ENCODE results near the gene ANXA6.

The ANXA6 gene

DNA sequence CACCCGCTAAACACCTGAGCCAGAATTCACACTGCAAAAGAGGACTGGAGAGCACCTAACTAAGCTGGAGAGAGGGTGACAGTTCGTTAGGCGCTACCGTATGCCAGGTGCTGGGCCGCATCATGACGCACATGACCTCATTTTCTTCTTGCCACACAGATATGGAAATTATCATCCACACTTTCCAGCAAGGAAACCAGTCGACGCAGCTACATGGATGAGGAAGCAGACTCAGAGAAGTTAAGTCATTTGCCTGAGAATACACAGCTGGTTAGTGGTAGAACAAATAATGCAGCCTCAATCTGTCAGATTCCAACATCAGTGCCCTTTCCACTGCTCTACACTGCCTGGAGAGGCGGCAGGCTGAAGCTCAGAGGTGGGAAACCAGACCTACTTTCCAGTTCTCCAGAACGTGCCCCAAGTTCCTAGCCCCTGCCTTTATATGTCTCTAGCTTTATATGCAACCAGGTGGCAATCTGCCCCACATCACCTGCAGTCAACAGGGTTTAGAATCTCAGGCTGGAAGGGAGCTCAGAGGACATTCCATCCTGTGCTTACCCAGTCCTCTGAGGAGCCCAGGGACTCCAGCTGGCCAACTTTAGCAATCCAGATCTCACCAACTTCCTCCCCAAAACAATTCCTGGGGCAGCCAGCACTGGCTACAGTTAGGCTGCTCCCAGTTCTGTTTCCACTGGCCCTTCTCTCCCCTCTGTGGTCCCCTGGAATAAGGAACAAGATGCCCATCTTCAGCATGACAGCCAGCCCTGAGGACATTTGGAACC lies 85.5 kb downstream of the ANXA6 start:
- peaks cover 49% of the 10 kb centered on the region for H3K4me1 ChIP-seq (ENCODE audit: low read depth, poor library complexity, severe bottlenecking)
- H3K79me2 ChIP-seq (ENCODE audit: insufficient read depth, low read depth): peaks cover 81% of the 10 kb centered on the region
- H4K20me1 ChIP-seq (ENCODE audit: insufficient read depth): no peaks in the 10 kb centered on the region
- no peak overlapping the region for H3K4me2 ChIP-seq
- H3K27ac ChIP-seq: no peak overlapping the region
- TF ChIP-seq, protein P1, sequence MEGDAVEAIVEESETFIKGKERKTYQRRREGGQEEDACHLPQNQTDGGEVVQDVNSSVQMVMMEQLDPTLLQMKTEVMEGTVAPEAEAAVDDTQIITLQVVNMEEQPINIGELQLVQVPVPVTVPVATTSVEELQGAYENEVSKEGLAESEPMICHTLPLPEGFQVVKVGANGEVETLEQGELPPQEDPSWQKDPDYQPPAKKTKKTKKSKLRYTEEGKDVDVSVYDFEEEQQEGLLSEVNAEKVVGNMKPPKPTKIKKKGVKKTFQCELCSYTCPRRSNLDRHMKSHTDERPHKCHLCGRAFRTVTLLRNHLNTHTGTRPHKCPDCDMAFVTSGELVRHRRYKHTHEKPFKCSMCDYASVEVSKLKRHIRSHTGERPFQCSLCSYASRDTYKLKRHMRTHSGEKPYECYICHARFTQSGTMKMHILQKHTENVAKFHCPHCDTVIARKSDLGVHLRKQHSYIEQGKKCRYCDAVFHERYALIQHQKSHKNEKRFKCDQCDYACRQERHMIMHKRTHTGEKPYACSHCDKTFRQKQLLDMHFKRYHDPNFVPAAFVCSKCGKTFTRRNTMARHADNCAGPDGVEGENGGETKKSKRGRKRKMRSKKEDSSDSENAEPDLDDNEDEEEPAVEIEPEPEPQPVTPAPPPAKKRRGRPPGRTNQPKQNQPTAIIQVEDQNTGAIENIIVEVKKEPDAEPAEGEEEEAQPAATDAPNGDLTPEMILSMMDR (conservative IDR thresholded peaks at IDR 0.05; ENCODE audit: low read depth, low read length): no peak
- H3K36me3 ChIP-seq (ENCODE audit: insufficient read depth): no peaks in the 10 kb centered on the region
- no peak overlapping the region for H3K4me3 ChIP-seq (IDR thresholded peaks at IDR 0.05; ENCODE audit: insufficient read depth, low read depth, low read length)
- H3K27me3 ChIP-seq (ENCODE audit: insufficient read depth, low read depth): no peaks in the 10 kb centered on the region
- H3K9ac ChIP-seq: no peak overlapping the region
- no peak overlapping the region for H2AFZ ChIP-seq (ENCODE audit: low read depth)

DNA sequence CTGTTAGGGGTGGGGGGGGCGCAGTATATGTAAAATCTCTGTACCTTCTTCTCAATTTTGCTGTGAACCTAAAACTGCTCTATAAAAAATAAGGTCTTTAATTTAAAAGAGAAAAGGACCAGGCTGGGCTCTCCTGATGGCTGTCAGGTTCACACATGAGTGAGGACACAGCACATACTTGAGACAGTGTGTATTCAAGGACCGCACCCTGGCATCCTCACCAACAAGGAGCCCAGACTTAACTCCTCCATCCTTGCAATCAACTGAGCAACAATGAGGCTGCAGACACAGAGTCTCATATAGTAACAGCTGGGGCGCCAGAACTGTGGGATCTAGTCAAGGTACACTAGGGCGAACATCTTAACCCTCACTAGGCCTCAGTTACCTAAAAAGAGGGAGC lies 86.6 kb downstream of the ANXA6 start:
- H2AFZ ChIP-seq (ENCODE audit: low read depth): no peak overlapping the region
- no peak overlapping the region for H3K4me3 ChIP-seq (IDR thresholded peaks at IDR 0.05; ENCODE audit: insufficient read depth, low read depth, low read length)
- no peaks in the 10 kb centered on the region for H4K20me1 ChIP-seq (ENCODE audit: insufficient read depth)
- H3K4me1 ChIP-seq (ENCODE audit: low read depth, poor library complexity, severe bottlenecking): peaks cover 60% of the 10 kb centered on the region
- H3K9ac ChIP-seq: no peak overlapping the region
- H3K27me3 ChIP-seq (ENCODE audit: insufficient read depth, low read depth): no peaks in the 10 kb centered on the region
- H3K4me2 ChIP-seq: no peak overlapping the region
- H3K36me3 ChIP-seq (ENCODE audit: insufficient read depth): no peaks in the 10 kb centered on the region
- TF ChIP-seq, protein P1 (conservative IDR thresholded peaks at IDR 0.05; ENCODE audit: low read depth, low read length): no peak
- peaks cover 76% of the 10 kb centered on the region for H3K79me2 ChIP-seq (ENCODE audit: insufficient read depth, low read depth)
- H3K27ac ChIP-seq: no peak overlapping the region; the same call in 1 of the 2 replicates

DNA sequence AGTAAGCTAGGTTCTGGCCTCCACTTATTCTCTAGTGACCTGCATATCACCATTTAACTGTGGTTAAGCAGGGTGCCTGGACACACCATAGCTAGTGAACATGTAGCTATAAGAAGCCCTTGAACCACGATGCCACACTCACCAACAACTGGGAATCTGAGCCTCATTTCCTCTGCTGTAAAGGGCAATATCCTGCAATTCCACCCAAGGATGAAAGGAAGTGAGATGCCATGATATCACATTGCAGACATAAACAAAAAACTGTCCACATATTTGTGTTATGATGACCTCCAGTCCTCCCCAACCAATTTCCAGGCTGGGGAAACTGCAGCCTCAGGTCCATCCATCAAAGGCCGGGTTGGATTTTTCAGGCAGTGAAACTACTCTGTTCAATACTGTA lies 87.1 kb downstream of the ANXA6 start:
- Histone ChIP-seq H2AFZ (ENCODE audit: low read depth) (no peak overlapping the region), H3K27me3 (ENCODE audit: insufficient read depth, low read depth) (no peaks in the 10 kb centered on the region), H4K20me1 (ENCODE audit: insufficient read depth) (no peaks in the 10 kb centered on the region), H3K79me2 (ENCODE audit: insufficient read depth, low read depth) (peaks cover 77% of the 10 kb centered on the region), H3K36me3 (ENCODE audit: insufficient read depth) (no peaks in the 10 kb centered on the region), H3K4me3 (IDR thresholded peaks at IDR 0.05; ENCODE audit: insufficient read depth, low read depth, low read length) (no peak overlapping the region), H3K9ac (no peak overlapping the region), H3K27ac (peak overlapping the region; percentile 69; the same call in 1 of the 2 replicates), H3K4me1 (ENCODE audit: low read depth, poor library complexity, severe bottlenecking) (peaks cover 65% of the 10 kb centered on the region), H3K4me2 (peak overlapping the region; percentile 95)
- TF ChIP-seq, protein P1 (conservative IDR thresholded peaks at IDR 0.05; ENCODE audit: low read depth, low read length): no peak

DNA sequence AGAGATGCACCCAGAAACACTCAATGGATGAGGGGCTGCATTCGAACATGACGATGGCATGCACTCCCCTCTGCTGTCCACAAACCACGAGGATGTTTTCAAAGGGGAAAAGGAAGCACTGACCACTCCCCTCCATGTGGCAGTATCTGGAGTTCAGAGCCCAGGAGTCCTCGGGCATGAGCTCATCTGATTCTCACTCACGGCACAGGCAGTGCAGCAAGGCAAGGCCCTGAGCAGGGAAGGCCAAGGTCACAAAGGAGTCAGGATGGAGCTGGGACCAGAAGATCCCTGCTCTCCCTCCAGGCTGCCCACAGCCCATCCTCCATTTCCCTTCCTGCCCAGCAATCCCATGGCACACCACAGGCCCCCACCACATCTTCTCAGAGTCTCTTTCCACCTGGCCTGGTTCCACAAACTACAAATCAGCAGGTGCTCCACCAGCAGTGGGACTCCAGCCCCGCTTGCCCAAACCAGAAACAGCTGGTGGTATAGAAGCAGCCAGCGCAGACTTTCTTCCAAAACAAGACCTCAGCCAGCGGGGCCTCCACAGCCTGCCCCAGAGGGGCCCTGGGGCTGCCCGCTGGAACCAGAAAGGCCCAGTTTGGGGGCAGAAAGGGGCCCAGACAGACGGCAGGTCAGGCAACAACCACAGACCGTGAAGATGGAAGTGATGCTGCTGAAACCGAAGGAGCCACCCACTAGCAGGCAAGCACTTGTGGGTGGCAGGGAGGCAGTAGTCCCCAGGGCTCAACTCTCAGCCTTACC lies 89.0 kb downstream of the ANXA6 start:
- Histone ChIP-seq H3K79me2 (ENCODE audit: insufficient read depth, low read depth) (peaks cover 69% of the 10 kb centered on the region), H3K9ac (peak overlapping the region; percentile 14; the same call in 1 of the 2 replicates), H3K27me3 (ENCODE audit: insufficient read depth, low read depth) (no peaks in the 10 kb centered on the region), H3K4me3 (IDR thresholded peaks at IDR 0.05; ENCODE audit: insufficient read depth, low read depth, low read length) (no peak overlapping the region), H3K36me3 (ENCODE audit: insufficient read depth) (no peaks in the 10 kb centered on the region), H2AFZ (ENCODE audit: low read depth) (no peak overlapping the region), H3K4me1 (ENCODE audit: low read depth, poor library complexity, severe bottlenecking) (peaks cover 81% of the 10 kb centered on the region), H4K20me1 (ENCODE audit: insufficient read depth) (no peaks in the 10 kb centered on the region), H3K4me2 (peak overlapping the region; percentile 95), H3K27ac (peak overlapping the region; percentile 69)
- TF ChIP-seq, protein P1 (conservative IDR thresholded peaks at IDR 0.05; ENCODE audit: low read depth, low read length): no peak
